HG03457 (cell line): Measurements from ENCODE around the gene CORO2A.
"Not testable (repeated sequence)": the region's sequence is repeated elsewhere in the genome, so short reads cannot be mapped to it uniquely, and the experiment has no call there.

ENCODE experiments used
- ATAC-seq: cut with Tn5 transposase; IDR thresholded peaks from one replicate; pipeline ENCODE4 v1.9.1; 2021; ENCODE audit warnings: moderate number of reproducible peaks; ENCODE audit not compliant: unreplicated experiment

CORO2A gene

GRCh38 chr9:98118640-98119601, 73.5 kb downstream of the CORO2A start, which contains the start of gene TRIM14:
TSS of gene TRIM14 (minus strand) at chr9:98119222. CDS start at chr9:98119188, 34 bp downstream.
- ATAC-seq = no peak

- ATAC-seq = no peak
Measured at GRCh38 chr9:98117984-98118639, 74.3 kb downstream of the CORO2A start.

DNA sequence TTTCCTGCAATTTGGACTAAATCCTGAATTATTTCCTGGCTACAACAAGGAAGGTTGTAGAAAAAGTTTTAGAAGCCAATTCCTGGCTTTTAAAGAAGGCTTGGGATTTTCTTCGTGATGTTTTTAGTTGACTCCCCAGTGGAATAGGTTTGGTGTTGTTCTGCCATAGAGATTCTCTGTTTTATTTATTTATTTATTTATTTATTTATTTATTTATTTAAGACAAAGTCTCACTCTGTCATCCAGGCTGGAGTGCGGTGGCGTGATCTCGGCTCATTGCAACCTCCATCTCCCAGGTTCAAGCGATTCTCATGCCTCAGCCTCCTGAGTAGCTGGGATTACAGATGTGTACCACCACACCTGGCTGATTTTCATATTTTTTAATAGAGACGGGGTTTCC, 75.3 kb downstream of the CORO2A start:
- not testable (repeated sequence) for ATAC-seq

GRCh38 chr9:98109052-98109451, 83.4 kb downstream of the CORO2A start:
- ATAC-seq = no peak

DNA sequence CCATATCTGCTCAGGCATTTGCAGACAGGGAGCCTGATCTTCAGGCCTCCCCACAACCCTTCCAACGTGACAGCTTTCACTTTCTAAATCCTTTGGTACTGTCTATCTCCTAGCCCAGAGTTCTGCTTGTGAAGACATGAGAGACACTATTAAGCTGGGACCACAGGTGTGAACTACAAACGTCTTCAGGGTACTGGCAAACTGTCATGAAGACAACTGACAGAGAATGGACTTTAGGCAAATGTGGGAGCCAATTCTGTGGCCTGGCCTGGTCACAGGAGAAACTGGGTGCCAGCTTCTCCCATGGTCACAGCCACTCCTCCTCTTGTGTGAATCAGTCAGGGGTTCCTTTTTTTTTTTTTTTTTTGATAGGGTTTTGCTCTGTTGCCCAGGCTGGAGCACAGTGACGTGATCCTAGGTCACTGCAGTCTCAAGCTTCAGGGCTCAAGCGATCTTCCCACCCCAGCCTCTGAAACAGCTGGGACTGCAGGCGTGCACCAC, 83.9 kb downstream of the CORO2A start:
- ATAC-seq = peak; percentile 53

GRCh38 chr9:98107926-98108325, 84.5 kb downstream of the CORO2A start:
- ATAC-seq = no peak

- no peak for ATAC-seq
Measured at GRCh38 chr9:98105006-98105405, 87.4 kb downstream of the CORO2A start.

GRCh38 chr9:98104445-98104881, 88.0 kb downstream of the CORO2A start:
- ATAC-seq = no peak

- peak; percentile 94 for ATAC-seq
Measured at GRCh38 chr9:98101868-98102273, 90.6 kb downstream of the CORO2A start.

DNA sequence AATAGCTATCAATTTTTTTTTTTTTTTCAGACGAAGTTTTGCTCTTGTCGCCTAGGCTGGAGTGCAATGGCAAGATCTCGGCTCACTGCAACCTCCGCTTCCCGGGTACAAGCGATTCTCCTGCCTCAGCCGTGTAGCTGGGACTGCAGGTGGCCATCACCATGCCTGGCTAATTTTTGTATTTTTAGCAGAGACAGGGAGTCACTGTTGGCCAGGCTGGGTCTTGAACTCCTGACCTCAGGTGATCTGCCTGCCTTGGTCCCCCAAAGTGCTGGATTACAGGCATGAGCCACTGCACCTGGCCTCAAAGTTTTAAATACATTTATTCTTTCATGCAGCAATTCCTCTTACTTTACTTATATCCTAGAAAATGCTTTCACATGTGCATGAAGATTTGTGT, 91.0 kb downstream of the CORO2A start:
- no peak for ATAC-seq

- no peak for ATAC-seq
Measured at GRCh38 chr9:98100456-98100855, 92.0 kb downstream of the CORO2A start.

- no peak for ATAC-seq
Measured at GRCh38 chr9:98099898-98100297, 92.5 kb downstream of the CORO2A start.

- no peak for ATAC-seq
Measured at GRCh38 chr9:98099346-98099745, 93.1 kb downstream of the CORO2A start.

- ATAC-seq = no peak
Measured at GRCh38 chr9:98097836-98098235, 94.6 kb downstream of the CORO2A start.

- no peak for ATAC-seq
Measured at GRCh38 chr9:98096091-98096490, 96.3 kb downstream of the CORO2A start.

GRCh38 chr9:98095401-98095800, 97.0 kb downstream of the CORO2A start:
- ATAC-seq = no peak

DNA sequence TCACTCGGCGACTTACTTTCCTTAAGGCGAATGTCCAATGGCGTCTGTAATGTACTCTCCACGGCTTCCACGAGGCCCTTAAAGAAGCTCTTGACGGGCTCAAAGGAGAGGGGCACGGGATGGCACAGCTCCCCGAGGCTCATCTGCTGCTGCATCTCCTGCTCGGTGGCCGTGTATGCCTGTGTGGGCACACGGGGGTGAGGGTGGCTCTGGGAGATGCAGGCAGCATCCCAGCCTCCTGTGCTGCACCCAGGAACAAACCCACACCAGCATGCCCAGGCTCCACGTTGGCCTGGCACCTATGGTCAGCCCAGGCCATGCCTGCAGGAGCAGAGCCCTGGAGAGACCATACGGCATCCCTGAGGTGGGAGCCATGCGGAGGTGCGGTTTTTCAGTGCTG, 97.6 kb downstream of the CORO2A start:
- ATAC-seq = no peak

GRCh38 chr9:98094316-98094715, 98.1 kb downstream of the CORO2A start:
- ATAC-seq = no peak

- ATAC-seq = no peak
Measured at GRCh38 chr9:98092613-98092931, 99.9 kb downstream of the CORO2A start.

DNA sequence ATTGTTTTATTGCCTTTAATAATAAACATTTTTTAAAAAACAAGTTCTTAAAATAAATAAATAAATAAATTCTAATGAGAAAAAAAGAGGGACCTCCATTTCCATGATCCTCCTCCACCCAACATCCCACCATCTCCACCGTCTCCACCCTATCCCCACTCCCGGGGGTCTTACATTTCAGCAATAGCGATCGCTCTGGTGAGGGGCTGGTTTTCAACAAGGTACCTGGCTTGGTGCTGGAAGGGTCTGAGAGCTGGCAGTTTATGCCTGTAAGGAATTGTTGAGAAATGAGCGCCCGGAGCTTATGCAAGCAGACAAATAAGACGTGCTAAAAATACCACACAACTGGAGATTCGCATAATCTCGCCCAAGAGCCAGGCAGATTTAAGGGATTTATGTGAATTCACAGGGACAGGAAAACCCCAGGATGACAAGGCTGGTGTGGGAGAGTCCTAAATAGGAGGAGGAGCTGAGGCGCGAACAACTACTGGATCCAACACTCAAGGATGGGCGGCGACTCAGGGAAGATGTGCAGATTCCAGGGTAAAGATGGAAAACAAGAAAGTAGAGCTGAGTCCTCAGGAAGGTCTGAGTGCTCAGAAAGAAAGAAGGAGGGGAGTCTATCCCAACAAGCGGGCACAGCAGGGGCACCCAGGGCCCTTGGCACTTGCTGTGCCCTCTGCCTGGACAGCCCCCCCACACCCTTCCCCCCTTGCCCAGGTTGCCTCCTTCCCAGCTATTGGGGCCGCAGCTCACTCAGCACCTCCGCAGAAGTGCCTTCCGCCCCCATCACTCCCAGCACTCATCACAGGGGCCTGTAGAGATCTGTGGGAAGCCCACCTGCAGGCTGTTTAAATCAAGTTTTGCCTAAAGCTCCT, 100.5 kb downstream of the CORO2A start:
- no peak for ATAC-seq

DNA sequence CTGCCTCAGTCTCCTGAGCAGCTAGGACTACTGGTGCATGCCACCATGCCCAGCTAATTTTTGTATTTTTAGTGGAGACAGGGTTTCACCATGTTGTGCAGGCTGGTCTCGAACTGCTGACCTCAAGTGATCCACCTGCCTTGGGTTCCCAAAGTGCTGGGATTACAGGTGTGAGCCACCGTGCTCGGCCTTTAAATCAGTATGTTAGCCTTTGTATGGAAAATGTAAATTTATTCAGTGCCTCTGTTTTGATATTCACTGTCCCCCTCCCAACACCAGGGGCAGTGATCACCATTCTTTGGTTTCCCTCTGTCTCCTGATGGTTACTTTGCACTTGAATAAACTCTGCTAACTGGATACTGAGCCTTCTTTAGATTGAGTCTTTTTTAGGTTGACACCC, 101.8 kb downstream of the CORO2A start:
- not testable (repeated sequence) for ATAC-seq
